Astrocyte of the cerebellum (primary cell): ENCODE data around the gene PPP1R15B.

Source experiments
- DNase-seq: peaks from one replicate; pipeline ENCODE4 v3.0.0-alpha.2; 2011; ENCODE audit warnings: low read depth
- H3K4me3 ChIP-seq: 2 replicates; pipeline ENCODE4 v1.5.1; 2011; ENCODE audit warnings: mild to moderate bottlenecking, low read depth, low read length, moderate library complexity
- CTCF ChIP-seq: IDR thresholded peaks from 2 replicates; pipeline ENCODE4 v1.5.1; 2012; ENCODE audit warnings: low read length, low read depth, moderate library complexity, mild to moderate bottlenecking; ENCODE audit errors: missing control alignments
- in situ Hi-C: cut with HindIII; loops from 2 replicates; pipeline ENCODE4 v1.10.0; 2017; ENCODE audit warnings: low sequenced_read_pairs

The PPP1R15B gene

GRCh38 chr1:204356997-204357396 lies 54.6 kb downstream of the PPP1R15B start:
- no peak for DNase-seq
- no peak for TF ChIP-seq CTCF
- no peak overlapping the region for H3K4me3 ChIP-seq
- in situ Hi-C loops: no loop called here

GRCh38 chr1:204355913-204356312 lies 55.7 kb downstream of the PPP1R15B start:
- TF ChIP-seq CTCF: no peak
- no peak for DNase-seq
- in situ Hi-C loops: no loop called here
- no peak overlapping the region for H3K4me3 ChIP-seq

GRCh38 chr1:204354579-204354978 lies 57.0 kb downstream of the PPP1R15B start:
- no peak overlapping the region for H3K4me3 ChIP-seq
- in situ Hi-C loops: no loop called here
- DNase-seq: no peak
- no peak for TF ChIP-seq CTCF
